SK-N-SH (cell line): ENCODE measurements around the gene STH. TPM values are rescaled to one million over a fixed set of nuclear protein-coding genes. Genes with fewer than 3 reads are reported as not detected.

ENCODE experiments used
- CTCF ChIA-PET: fragments of 300-600, 350-600 bp; formaldehyde crosslinking; extraction: SDS; loops from one replicate; lab custom pipeline; 2021; lab: Yijun Ruan, JAX
- POLR2A ChIA-PET: fragments of 350-600 bp; sonication (Branson Sonifier 250); formaldehyde crosslinking; extraction: SDS; loops from one replicate; lab custom pipeline; 2020; ENCODE audit warnings: antibody characterized with exemption, inconsistent platforms; lab: Yijun Ruan, JAX
- DNase-seq: peaks from one replicate; pipeline ENCODE4 v3.0.0; 2012
- H2AFZ ChIP-seq: fragments of 200-600 bp; sonication (generic); 2 replicates; pipeline ENCODE4 v1.8.1; 2016; ENCODE audit warnings: antibody characterized with exemption, mild to moderate bottlenecking, low read depth
- H3F3A ChIP-seq: fragments of 200-600 bp; sonication (generic); replicated peaks from 2 replicates; pipeline ENCODE3; 2016; ENCODE audit warnings: antibody characterized with exemption, mild to moderate bottlenecking; ENCODE audit not compliant: insufficient read depth
- H3K27ac ChIP-seq, 2 experiments: fragments of 200-500 bp in 1 of 2; fragments of 200-600 bp in 1 of 2; sonication (Bioruptor generic) in 1 of 2; sonication (generic), shearing (Covaris generic) in 1 of 2; 2 replicates each; pipeline versions ENCODE4 v1.5.1 to v1.6.1; 2014 to 2016; ENCODE audit warnings: low read depth in 2 of 2, inconsistent platforms in 1 of 2, low read length in 1 of 2, mild to moderate bottlenecking in 1 of 2, mixed read lengths in 1 of 2
- H3K27me3 ChIP-seq: fragments of 200-600 bp; sonication (generic), shearing (Covaris generic); 2 replicates; pipeline ENCODE4 v1.6.1; 2016; ENCODE audit warnings: mixed run types; ENCODE audit not compliant: insufficient read depth
- H3K36me3 ChIP-seq, 2 experiments: fragments of 200-500 bp in 1 of 2; fragments of 200-600 bp in 1 of 2; sonication (Bioruptor generic) in 1 of 2; sonication (generic) in 1 of 2; replicated peaks in 1 of 2; 2 replicates each; pipeline versions ENCODE3 to v1.5.1; 2014 to 2016; ENCODE audit warnings: low read length in 1 of 2, mild to moderate bottlenecking in 1 of 2; ENCODE audit not compliant: insufficient read depth in 2 of 2, control insufficient read depth in 1 of 2
- H3K4me1 ChIP-seq, 2 experiments: fragments of 200-500 bp in 1 of 2; fragments of 200-600 bp in 1 of 2; sonication (Bioruptor generic) in 1 of 2; sonication (generic), shearing (Covaris generic) in 1 of 2; 2 replicates each; pipeline versions ENCODE4 v1.5.1 to v1.6.1; 2014 to 2016; ENCODE audit warnings: low read depth in 1 of 2, low read length in 1 of 2, mixed run types in 1 of 2; ENCODE audit not compliant: insufficient read depth in 2 of 2, control insufficient read depth in 1 of 2
- H3K4me2 ChIP-seq: fragments of 200-600 bp; sonication (generic), shearing (Covaris generic); 2 replicates; pipeline ENCODE4 v1.6.1; 2017; ENCODE audit warnings: mixed run types
- H3K4me3 ChIP-seq, 2 experiments: fragments of 200-500 bp in 1 of 2; fragments of 200-600 bp in 1 of 2; sonication (Bioruptor generic) in 1 of 2; sonication (generic), shearing (Covaris generic) in 1 of 2; 2 replicates each; pipeline versions ENCODE4 v1.5.1 to v1.8.1; 2014 to 2016; ENCODE audit warnings: low read depth in 2 of 2, inconsistent platforms in 1 of 2, low read length in 1 of 2, mild to moderate bottlenecking in 1 of 2, mixed read lengths in 1 of 2, moderate library complexity in 1 of 2
- H3K79me2 ChIP-seq: fragments of 200-600 bp; sonication (generic); 2 replicates; pipeline ENCODE4 v1.8.1; 2017; ENCODE audit warnings: mild to moderate bottlenecking; ENCODE audit not compliant: insufficient read depth
- H3K9ac ChIP-seq: fragments of 200-600 bp; sonication (generic); 2 replicates; pipeline ENCODE4 v1.6.1; 2017; ENCODE audit warnings: mixed run types
- H3K9me2 ChIP-seq: fragments of 200-600 bp; sonication (generic); 2 replicates; pipeline ENCODE4 v1.6.1; 2017; ENCODE audit warnings: mixed run types
- H3K9me3 ChIP-seq: fragments of 200-600 bp; sonication (generic); 2 replicates; pipeline ENCODE4 v1.6.1; 2017; ENCODE audit warnings: mixed run types, mild to moderate bottlenecking, moderate library complexity
- H4K20me1 ChIP-seq: fragments of 200-600 bp; sonication (generic); 2 replicates; pipeline ENCODE4 v1.6.1; 2017; ENCODE audit warnings: mild to moderate bottlenecking, mixed run types; ENCODE audit not compliant: insufficient read depth
- CTCF ChIP-seq: fragments of 200-600 bp; sonication (generic); IDR thresholded peaks from 2 replicates; pipeline ENCODE4 v1.6.1; 2017; ENCODE audit warnings: antibody characterized with exemption, mild to moderate bottlenecking, moderate library complexity
- ELF1 ChIP-seq: IDR thresholded peaks from 2 replicates; pipeline ENCODE4 v1.4.0; 2012
- EP300 ChIP-seq, 2 experiments: IDR thresholded peaks; 2 replicates each; pipeline versions ENCODE4 v1.4.0 to v1.6.1; 2012; ENCODE audit warnings: borderline replicate concordance in 1 of 2, low read depth in 1 of 2, low read length in 1 of 2
- FOXJ3 ChIP-seq: sonication (generic); formaldehyde crosslinking; IDR thresholded peaks from 2 replicates; pipeline ENCODE4 v1.5.1; 2020; ENCODE audit warnings: mild to moderate bottlenecking, missing genetic modification reagents
- FOXM1 ChIP-seq: IDR thresholded peaks from 2 replicates; pipeline ENCODE4 v1.4.0; 2012; ENCODE audit warnings: low read depth, mild to moderate bottlenecking
- GABPA ChIP-seq: IDR thresholded peaks from 2 replicates; pipeline ENCODE4 v1.4.0; 2012; ENCODE audit warnings: low read depth, mild to moderate bottlenecking
- MAX ChIP-seq: IDR thresholded peaks from 2 replicates; pipeline ENCODE4 v1.4.0; 2012; ENCODE audit warnings: low read depth
- MEF2A ChIP-seq: IDR thresholded peaks from 2 replicates; pipeline ENCODE4 v1.4.0; 2012; ENCODE audit warnings: low read depth, borderline replicate concordance
- MXI1 ChIP-seq: IDR thresholded peaks from 2 replicates; pipeline ENCODE4 v1.6.1; 2012; ENCODE audit warnings: mild to moderate bottlenecking, low read depth, low read length, improper control_type of control experiment
- NRF1 ChIP-seq: IDR thresholded peaks from 2 replicates; pipeline ENCODE4 v1.6.1; 2012; ENCODE audit warnings: low read depth, mild to moderate bottlenecking, low read length
- PBX3 ChIP-seq: IDR thresholded peaks from 2 replicates; pipeline ENCODE4; 2012
- POLR2AphosphoS5 ChIP-seq: IDR thresholded peaks from 2 replicates; pipeline ENCODE4 v1.6.1; 2012; ENCODE audit warnings: low read depth, low read length
- RFX5 ChIP-seq: IDR thresholded peaks from 2 replicates; pipeline ENCODE4 v1.6.1; 2012; ENCODE audit warnings: mild to moderate bottlenecking, improper control_type of control experiment, low read length
- RXRA ChIP-seq: IDR thresholded peaks from 2 replicates; pipeline ENCODE4 v1.4.0; 2012; ENCODE audit warnings: low read depth, mild to moderate bottlenecking, borderline replicate concordance
- SMC3 ChIP-seq: IDR thresholded peaks from 2 replicates; pipeline ENCODE4 v1.6.1; 2012; ENCODE audit warnings: low read depth, low read length, improper control_type of control experiment
- TAF1 ChIP-seq: IDR thresholded peaks from 2 replicates; pipeline ENCODE4 v1.6.1; 2012; ENCODE audit warnings: low read depth, mild to moderate bottlenecking, low read length, moderate library complexity, borderline replicate concordance
- TCF12 ChIP-seq: IDR thresholded peaks from 2 replicates; pipeline ENCODE4 v1.4.0; 2012
- TEAD4 ChIP-seq: IDR thresholded peaks from 2 replicates; pipeline ENCODE4 v1.4.0; 2012; ENCODE audit warnings: mild to moderate bottlenecking, borderline replicate concordance; ENCODE audit not compliant: insufficient read depth
- YY1 ChIP-seq: IDR thresholded peaks from 2 replicates; pipeline ENCODE4 v1.4.0; 2012; ENCODE audit warnings: low read depth, mild to moderate bottlenecking
- WGBS: methylation state at CpG from one replicate; pipeline ENCODE4 v1.1.6; 2017; ENCODE audit warnings: low lambda C conversion rate; 5-methylcytosine and 5-hydroxymethylcytosine counted together
- polyA plus RNA-seq, 3 experiments: library from polyadenylated mRNA; depleted of rRNA; stranded (reverse); fragments of >200 nt; gene quantifications; 2 replicates each; pipeline ENCODE4 v1.2.3, GENCODE V29; 2012
- TF ChIP-seq, protein P1 (sequence below): IDR thresholded peaks from 2 replicates; pipeline ENCODE4 v1.4.0; 2012; ENCODE audit warnings: low read depth, borderline replicate concordance
- TF ChIP-seq, protein P2 (sequence below): fragments of 150-350 bp; IDR thresholded peaks from 2 replicates; pipeline ENCODE4 v1.6.1; 2017; ENCODE audit warnings: antibody characterized with exemption, low read length, low read depth, borderline replicate concordance

STH gene
- polyA plus RNA-seq, 1 of the 3 experiments (the other 2 are of a cell fraction): not detected

GRCh38 chr17:46047398-46047797 is 48.3 kb downstream of the STH start:
- Histone ChIP-seq H3K27ac (no peak overlapping the region), H3K4me1 (peaks cover 4 to 5% of the 10 kb centered on the region in 2 experiments; a peak in 3 of 4 replicates), H3K27me3 (no peaks in the 10 kb centered on the region), H3K36me3 (peaks cover 56 to 75% of the 10 kb centered on the region in 2 experiments), H2AFZ (no peak overlapping the region), H4K20me1 (peaks cover 23% of the 10 kb centered on the region; the same call in 1 of the 2 replicates), H3K79me2 (peaks cover 43% of the 10 kb centered on the region), H3F3A (peaks cover 18% of the 10 kb centered on the region), H3K9me3 (no peaks in the 10 kb centered on the region), H3K9me2 (no peaks in the 10 kb centered on the region), H3K4me2 (no peak overlapping the region), H3K4me3 (no peak overlapping the region), H3K9ac (no peak overlapping the region)
- TF ChIP-seq POLR2AphosphoS5 (no peak), GABPA (no peak), MAX (no peak), MEF2A (no peak)
- TF ChIP-seq, protein P1, sequence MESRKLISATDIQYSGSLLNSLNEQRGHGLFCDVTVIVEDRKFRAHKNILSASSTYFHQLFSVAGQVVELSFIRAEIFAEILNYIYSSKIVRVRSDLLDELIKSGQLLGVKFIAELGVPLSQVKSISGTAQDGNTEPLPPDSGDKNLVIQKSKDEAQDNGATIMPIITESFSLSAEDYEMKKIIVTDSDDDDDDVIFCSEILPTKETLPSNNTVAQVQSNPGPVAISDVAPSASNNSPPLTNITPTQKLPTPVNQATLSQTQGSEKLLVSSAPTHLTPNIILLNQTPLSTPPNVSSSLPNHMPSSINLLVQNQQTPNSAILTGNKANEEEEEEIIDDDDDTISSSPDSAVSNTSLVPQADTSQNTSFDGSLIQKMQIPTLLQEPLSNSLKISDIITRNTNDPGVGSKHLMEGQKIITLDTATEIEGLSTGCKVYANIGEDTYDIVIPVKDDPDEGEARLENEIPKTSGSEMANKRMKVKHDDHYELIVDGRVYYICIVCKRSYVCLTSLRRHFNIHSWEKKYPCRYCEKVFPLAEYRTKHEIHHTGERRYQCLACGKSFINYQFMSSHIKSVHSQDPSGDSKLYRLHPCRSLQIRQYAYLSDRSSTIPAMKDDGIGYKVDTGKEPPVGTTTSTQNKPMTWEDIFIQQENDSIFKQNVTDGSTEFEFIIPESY: no peak
- ChIA-PET POLR2A (no interaction called here), CTCF (interaction anchor here (1.0 to 3.1 kb wide), 4 partner anchors 9 to 146 kb away, joined by 4 to 19 read pairs (median 12); partner anchors contain the start of gene KANSL1)
- WGBS: 98% methylated on average over 5 of the region's 5 CpGs
- no peak for DNase-seq

- Histone ChIP-seq H3K27me3 (no peaks in the 10 kb centered on the region), H3K9ac (no peak overlapping the region), H3K9me2 (no peaks in the 10 kb centered on the region), H3K4me2 (no peak overlapping the region), H3K9me3 (no peaks in the 10 kb centered on the region), H4K20me1 (peaks cover 24% of the 10 kb centered on the region; the same call in 1 of the 2 replicates), H3K4me3 (no peak overlapping the region), H3K79me2 (peaks cover 40% of the 10 kb centered on the region), H3K4me1 (peaks cover 4 to 5% of the 10 kb centered on the region in 2 experiments; a peak in 3 of 4 replicates), H2AFZ (no peak overlapping the region), H3K27ac (no peak overlapping the region), H3F3A (peaks cover 18% of the 10 kb centered on the region), H3K36me3 (peaks cover 51 to 71% of the 10 kb centered on the region in 2 experiments)
- over 99% methylated on average over 8 of the region's 8 CpGs for WGBS
- ChIA-PET CTCF (interaction anchor here (1.0 to 4.9 kb wide), 5 partner anchors 10 to 146 kb away, joined by 4 to 20 read pairs (median 19); partner anchors contain the start of gene KANSL1), POLR2A (no interaction called here)
- TF ChIP-seq ELF1 (no peak), MAX (no peak), NRF1 (no peak), FOXJ3 (CRISPR knock-in tag) (no peak), CTCF (no peak), TEAD4 (no peak), TCF12 (no peak), TAF1 (no peak), RFX5 (no peak), POLR2AphosphoS5 (no peak), MXI1 (no peak), PBX3 (no peak), FOXM1 (no peak), RXRA (no peak), SMC3 (no peak), MEF2A (no peak), YY1 (no peak), EP300 (IDR thresholded peaks at IDR 0.05; ENCODE audit: borderline replicate concordance in 1 of 2, low read depth in 1 of 2, low read length in 1 of 2) (no peak)
- TF ChIP-seq, protein P2, sequence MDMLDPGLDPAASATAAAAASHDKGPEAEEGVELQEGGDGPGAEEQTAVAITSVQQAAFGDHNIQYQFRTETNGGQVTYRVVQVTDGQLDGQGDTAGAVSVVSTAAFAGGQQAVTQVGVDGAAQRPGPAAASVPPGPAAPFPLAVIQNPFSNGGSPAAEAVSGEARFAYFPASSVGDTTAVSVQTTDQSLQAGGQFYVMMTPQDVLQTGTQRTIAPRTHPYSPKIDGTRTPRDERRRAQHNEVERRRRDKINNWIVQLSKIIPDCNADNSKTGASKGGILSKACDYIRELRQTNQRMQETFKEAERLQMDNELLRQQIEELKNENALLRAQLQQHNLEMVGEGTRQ: no peak
- DNase-seq: no peak
These were observed 48.8 kb downstream of the STH start for GRCh38 chr17:46047856-46048255.
